ENCODE results near the gene KRT86. TPM values are rescaled to one million over a fixed set of nuclear protein-coding genes. Genes with fewer than 3 reads are reported as not detected.
A peak's percentile ranks its signal among the peaks of the same experiment; 100 is the strongest.

KRT86 gene
- polyA plus RNA-seq, 1 donor (not counting 4 experiments of a cell fraction or from before 2014, with no cell fraction given) = not detected

- H3K9ac ChIP-seq (ENCODE audit: control insufficient read depth, extremely low read depth, insufficient read depth, low read length) = peak within 1 kb of the TSS; percentile 48
- no peaks in the 10 kb centered on the region for H3K9me3 ChIP-seq (ENCODE audit: control insufficient read depth, low read depth, low read length)
- H3K27ac ChIP-seq (ENCODE audit: control insufficient read depth, insufficient read depth, low read length) = peak within 1 kb of the TSS; percentile 79
- H3K27me3 ChIP-seq (ENCODE audit: control insufficient read depth, extremely low read depth, insufficient read depth, low read length) = no peaks in the 10 kb centered on the region
- peaks cover 62% of the 10 kb centered on the region for H3K4me1 ChIP-seq (ENCODE audit: control insufficient read depth, extremely low read depth, insufficient read depth, low read length)
- H4K20me1 ChIP-seq (ENCODE audit: control insufficient read depth, extremely low read depth, insufficient read depth, low read length) = no peaks in the 10 kb centered on the region
- no peaks in the 10 kb centered on the region for H3K9me1 ChIP-seq (ENCODE audit: control insufficient read depth, extremely low read depth, insufficient read depth, low read length)
- dilution Hi-C loops (cut with MboI; ENCODE audit: extremely low pct_ligation_motif_present, low sequenced_read_pairs) = no loop called here
- DNase-seq (ENCODE audit: low read depth, low spot score) = no peak
- H3K36me3 ChIP-seq (ENCODE audit: control insufficient read depth in 2 of 2, extremely low read depth in 1 of 2, insufficient read depth in 2 of 2, low read length in 2 of 2) = no peaks in the 10 kb centered on the region
- peak within 1 kb of the TSS; percentile 40 for H3K4me2 ChIP-seq (ENCODE audit: control insufficient read depth, extremely low read depth, insufficient read depth, low read depth, low read length)
- H3K4me3 ChIP-seq (ENCODE audit: control insufficient read depth in 2 of 3, extremely low read depth in 1 of 3, insufficient read depth in 2 of 3, low read depth in 1 of 3, low read length in 3 of 3) = peak within 1 kb of the TSS in 2 of 3 experiments; percentile 20 to 43
- H2AFZ ChIP-seq (ENCODE audit: control insufficient read depth, low read length) = peak within 1 kb of the TSS; percentile 54
- no peaks in the 10 kb centered on the region for H3K79me2 ChIP-seq (ENCODE audit: control insufficient read depth, insufficient read depth, low read length)
- TF ChIP-seq EZH2 (IDR thresholded peaks at IDR 0.05; ENCODE audit: low read length) (no peak), CTCF (optimal IDR thresholded peaks at IDR 0.05 in 1 of 3, IDR thresholded peaks at IDR 0.05 in 1 of 3, conservative IDR thresholded peaks at IDR 0.05 in 1 of 3; ENCODE audit: extremely low read depth in 1 of 3, insufficient read depth in 2 of 3, low read length in 3 of 3) (no peak)
- no peak for FAIRE-seq
These were observed 41.6 kb upstream of the KRT86 start, which contains the start of gene KRT7 for GRCh38 chr12:52232674-52233461. TSS of gene KRT7 (plus strand) at chr12:52233243. CDS start at chr12:52233297, 54 bp downstream.

GRCh38 chr12:52233462-52234207 is 40.8 kb upstream of the KRT86 start:
- DNase-seq (ENCODE audit: low read depth, low spot score) (no peak), FAIRE-seq (no peak)
- peak overlapping the region; percentile 18 for H3K9ac ChIP-seq (ENCODE audit: control insufficient read depth, extremely low read depth, insufficient read depth, low read length)
- H2AFZ ChIP-seq (ENCODE audit: control insufficient read depth, low read length) = no peak overlapping the region
- no peaks in the 10 kb centered on the region for H4K20me1 ChIP-seq (ENCODE audit: control insufficient read depth, extremely low read depth, insufficient read depth, low read length)
- peak overlapping the region in 1 of 3 experiments; percentile 20 for H3K4me3 ChIP-seq (ENCODE audit: control insufficient read depth in 2 of 3, extremely low read depth in 1 of 3, insufficient read depth in 2 of 3, low read depth in 1 of 3, low read length in 3 of 3)
- no peaks in the 10 kb centered on the region for H3K36me3 ChIP-seq (ENCODE audit: control insufficient read depth in 2 of 2, extremely low read depth in 1 of 2, insufficient read depth in 2 of 2, low read length in 2 of 2)
- dilution Hi-C loops (cut with MboI; ENCODE audit: extremely low pct_ligation_motif_present, low sequenced_read_pairs) = no loop called here
- H3K27ac ChIP-seq (ENCODE audit: control insufficient read depth, insufficient read depth, low read length) = no peak overlapping the region
- H3K4me2 ChIP-seq (ENCODE audit: control insufficient read depth, extremely low read depth, insufficient read depth, low read depth, low read length) = no peak overlapping the region
- H3K4me1 ChIP-seq (ENCODE audit: control insufficient read depth, extremely low read depth, insufficient read depth, low read length) = peaks cover 57% of the 10 kb centered on the region
- H3K9me1 ChIP-seq (ENCODE audit: control insufficient read depth, extremely low read depth, insufficient read depth, low read length) = no peaks in the 10 kb centered on the region
- no peaks in the 10 kb centered on the region for H3K27me3 ChIP-seq (ENCODE audit: control insufficient read depth, extremely low read depth, insufficient read depth, low read length)
- TF ChIP-seq CTCF (optimal IDR thresholded peaks at IDR 0.05 in 1 of 3, IDR thresholded peaks at IDR 0.05 in 1 of 3, conservative IDR thresholded peaks at IDR 0.05 in 1 of 3; ENCODE audit: extremely low read depth in 1 of 3, insufficient read depth in 2 of 3, low read length in 3 of 3) (no peak), EZH2 (IDR thresholded peaks at IDR 0.05; ENCODE audit: low read length) (no peak)
- H3K9me3 ChIP-seq (ENCODE audit: control insufficient read depth, low read depth, low read length) = no peaks in the 10 kb centered on the region
- H3K79me2 ChIP-seq (ENCODE audit: control insufficient read depth, insufficient read depth, low read length) = no peaks in the 10 kb centered on the region

Data from keratinocyte (primary cell).